GM12892 (cell line): ENCODE data around the gene LEMD2.

Source experiments
- POLR2A ChIP-seq: IDR thresholded peaks from 2 replicates; pipeline ENCODE4 v1.6.1; 2011; ENCODE audit warnings: low read depth, low read length, control low read depth
- POLR2AphosphoS5 ChIP-seq: IDR thresholded peaks from 2 replicates; pipeline ENCODE4 v1.6.1; 2011; ENCODE audit warnings: low read depth, low read length, control low read depth
- TAF1 ChIP-seq: IDR thresholded peaks from 2 replicates; pipeline ENCODE4 v1.6.1; 2011; ENCODE audit warnings: low read depth, mild to moderate bottlenecking, control low read depth, low read length, borderline replicate concordance

DNA sequence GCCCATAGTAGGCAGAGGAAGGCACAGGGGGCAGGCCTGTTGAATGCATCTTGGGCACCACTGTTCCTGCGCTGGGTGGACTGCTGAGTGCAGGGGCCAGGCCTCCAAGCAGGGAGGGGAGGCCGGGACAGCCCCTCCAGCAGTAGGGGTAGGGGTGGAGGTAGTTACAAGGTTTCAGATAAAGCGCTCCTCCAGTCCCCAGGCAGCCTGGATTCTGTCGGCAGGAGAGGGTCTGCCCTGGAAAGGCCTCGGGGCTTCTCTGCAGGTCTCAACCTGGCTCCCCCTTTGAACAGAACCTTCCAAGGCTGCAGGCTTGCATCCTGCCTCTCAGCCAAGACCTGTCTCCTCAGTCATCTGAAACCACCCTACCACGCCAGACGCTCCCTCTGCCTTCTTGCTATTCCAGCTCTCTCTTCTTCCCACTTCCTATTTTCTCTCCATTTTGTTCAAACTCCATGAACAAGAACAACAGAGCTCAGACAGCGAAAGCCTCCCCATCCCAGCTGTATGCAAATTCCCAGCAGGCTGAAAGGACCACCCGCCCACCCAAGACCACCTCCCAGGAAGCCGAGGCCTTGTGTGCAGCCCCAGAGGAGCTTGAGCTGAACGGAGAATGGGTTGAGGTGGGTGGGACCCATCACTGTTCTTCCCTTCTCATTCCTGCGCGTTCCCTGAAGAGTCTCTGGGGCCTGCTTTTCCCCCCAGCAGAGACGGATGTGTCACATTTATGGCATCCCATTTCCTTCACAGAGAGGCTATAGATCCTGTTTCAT, 13.4 kb upstream of the LEMD2 start:
- no peak for TF ChIP-seq TAF1
- TF ChIP-seq POLR2A, result no peak
- TF ChIP-seq POLR2AphosphoS5, result no peak
